Upper lobe of left lung (tissue), 4 donors: ENCODE data around the gene TPH2.

Source experiments
- EP300 ChIP-seq, 4 donors: sonication (generic); formaldehyde crosslinking; IDR thresholded peaks; one replicate each; pipeline ENCODE4 v1.5.1; 2017; ENCODE audit warnings: antibody characterized with exemption in 4 of 4, control low read depth in 2 of 4
- POLR2A ChIP-seq, 4 donors: fragments of 450-650 bp; IDR thresholded peaks; one replicate each; pipeline ENCODE4 v1.5.1; 2016 to 2017; ENCODE audit warnings: antibody characterized with exemption in 4 of 4, mild to moderate bottlenecking in 2 of 4
- POLR2AphosphoS5 ChIP-seq, 2 donors: sonication (generic); formaldehyde crosslinking; IDR thresholded peaks; one replicate each; pipeline ENCODE4 v1.5.1; 2017; ENCODE audit warnings: antibody characterized with exemption in 2 of 2
- TF ChIP-seq, protein P1 (sequence below), 6 experiments: fragments of 450-650 bp in 4 of 6; fragments of 200-600 bp in 2 of 6; sonication (generic) in 2 of 6; IDR thresholded peaks; one replicate each; pipeline ENCODE4 v1.5.1; 2016 to 2019; ENCODE audit warnings: antibody characterized with exemption in 6 of 6

DNA sequence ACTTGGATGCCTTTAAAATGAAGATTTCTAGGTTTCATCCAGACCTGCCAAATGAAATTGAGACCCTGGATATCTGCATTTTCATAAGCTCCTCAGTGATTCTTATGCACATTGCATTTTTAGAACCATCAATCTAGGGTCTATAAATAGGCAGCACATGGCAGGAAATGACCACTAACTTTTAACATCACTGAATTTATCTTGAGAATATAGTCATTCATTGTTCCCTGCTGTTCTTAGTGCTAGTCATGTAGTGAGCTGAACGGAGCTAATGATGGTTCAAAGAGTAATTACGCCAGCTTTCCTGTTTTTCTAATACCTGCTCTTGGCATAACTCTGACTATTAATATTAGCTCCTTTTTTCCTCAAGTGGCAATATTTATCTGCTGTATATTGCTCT lies 91.6 kb downstream of the TPH2 start:
- TF ChIP-seq, protein P1, sequence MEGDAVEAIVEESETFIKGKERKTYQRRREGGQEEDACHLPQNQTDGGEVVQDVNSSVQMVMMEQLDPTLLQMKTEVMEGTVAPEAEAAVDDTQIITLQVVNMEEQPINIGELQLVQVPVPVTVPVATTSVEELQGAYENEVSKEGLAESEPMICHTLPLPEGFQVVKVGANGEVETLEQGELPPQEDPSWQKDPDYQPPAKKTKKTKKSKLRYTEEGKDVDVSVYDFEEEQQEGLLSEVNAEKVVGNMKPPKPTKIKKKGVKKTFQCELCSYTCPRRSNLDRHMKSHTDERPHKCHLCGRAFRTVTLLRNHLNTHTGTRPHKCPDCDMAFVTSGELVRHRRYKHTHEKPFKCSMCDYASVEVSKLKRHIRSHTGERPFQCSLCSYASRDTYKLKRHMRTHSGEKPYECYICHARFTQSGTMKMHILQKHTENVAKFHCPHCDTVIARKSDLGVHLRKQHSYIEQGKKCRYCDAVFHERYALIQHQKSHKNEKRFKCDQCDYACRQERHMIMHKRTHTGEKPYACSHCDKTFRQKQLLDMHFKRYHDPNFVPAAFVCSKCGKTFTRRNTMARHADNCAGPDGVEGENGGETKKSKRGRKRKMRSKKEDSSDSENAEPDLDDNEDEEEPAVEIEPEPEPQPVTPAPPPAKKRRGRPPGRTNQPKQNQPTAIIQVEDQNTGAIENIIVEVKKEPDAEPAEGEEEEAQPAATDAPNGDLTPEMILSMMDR (IDR thresholded peaks at IDR 0.05), result no peak
- no peak for TF ChIP-seq EP300 (IDR thresholded peaks at IDR 0.05)
- no peak for TF ChIP-seq POLR2A (IDR thresholded peaks at IDR 0.05)
- TF ChIP-seq POLR2AphosphoS5 (IDR thresholded peaks at IDR 0.05), result no peak
